Anterior cingulate cortex (tissue), 58 donors: ENCODE data around the gene JHY.
A peak's percentile ranks its signal among the peaks of the same experiment; 100 is the strongest.
"Not testable (repeated sequence)": the region's sequence is repeated elsewhere in the genome, so short reads cannot be mapped to it uniquely, and the experiment has no call there.

Source experiments
- DNase-seq, 58 donors: peaks; one replicate each; lab custom pipeline; 2025; lab: John Stamatoyannopoulos, UW

Gene JHY

DNA sequence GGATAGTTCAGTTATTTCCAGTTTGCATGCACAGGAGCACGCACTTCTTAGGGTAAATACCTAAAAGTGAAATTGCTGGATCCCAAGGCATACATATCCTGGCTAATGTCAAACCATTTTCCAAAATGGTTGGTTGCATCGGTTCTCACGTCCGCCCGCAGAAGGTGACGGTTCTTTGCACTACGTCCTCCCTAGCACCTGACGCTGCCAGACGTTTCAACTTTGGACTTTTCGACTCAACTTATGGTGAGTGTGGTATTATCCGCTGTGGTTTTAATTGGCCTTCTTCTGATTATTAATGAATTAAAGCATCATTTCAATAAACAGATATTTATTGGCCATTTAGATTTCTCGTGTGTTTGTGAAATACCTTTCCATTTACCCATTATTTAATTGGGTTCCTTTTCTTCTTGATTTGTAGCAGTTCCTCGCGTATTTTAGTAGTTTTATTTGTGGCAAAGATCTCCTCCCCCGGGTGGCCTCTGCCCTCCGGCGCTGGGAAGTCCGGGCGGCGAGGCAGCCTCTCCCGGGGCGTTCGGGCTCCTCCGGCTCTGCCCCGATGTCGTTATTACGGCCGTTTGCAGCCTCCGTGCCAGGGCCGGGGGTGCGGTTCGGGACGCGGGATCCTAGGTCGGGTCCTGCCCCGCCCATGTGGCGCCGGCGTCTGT, at the start of gene JHY:
TSS of gene JHY (plus strand) at position 571 of the 668 bp plus-strand sequence. CDS start 3,091 bp downstream, outside the sequence.
- DNase-seq, result peak in 2 of 58 donors; percentile 27 to 30

DNA sequence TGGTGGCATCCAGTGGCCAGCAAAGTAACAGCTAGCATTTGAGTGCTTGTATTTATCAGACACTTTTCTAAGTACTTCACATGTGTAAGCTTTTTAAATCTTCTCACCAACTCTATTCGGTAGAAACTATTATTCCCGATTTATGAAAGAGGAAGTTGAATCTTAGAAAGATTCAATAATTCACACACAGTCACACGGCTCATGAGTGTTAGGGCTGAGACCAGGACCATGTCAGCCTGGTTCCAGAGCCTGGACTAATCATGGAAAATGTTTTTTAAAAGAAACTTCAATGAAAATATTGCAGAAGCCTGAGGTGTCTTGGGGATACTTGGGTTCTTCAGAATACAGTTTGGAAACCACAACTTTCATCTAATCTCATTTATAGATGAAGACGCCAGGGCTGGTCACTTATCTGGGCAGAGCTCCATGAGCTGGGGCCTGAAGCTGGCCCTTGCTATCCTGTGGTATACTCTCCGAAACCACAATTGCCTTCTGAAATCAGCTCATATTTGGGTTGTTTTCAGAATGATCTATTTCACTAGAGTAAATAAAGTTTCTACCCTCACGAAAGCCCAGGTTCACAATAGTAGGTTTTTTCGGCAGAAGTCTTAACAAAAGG, 48.6 kb upstream of the JHY start:
- no peak for DNase-seq

DNA sequence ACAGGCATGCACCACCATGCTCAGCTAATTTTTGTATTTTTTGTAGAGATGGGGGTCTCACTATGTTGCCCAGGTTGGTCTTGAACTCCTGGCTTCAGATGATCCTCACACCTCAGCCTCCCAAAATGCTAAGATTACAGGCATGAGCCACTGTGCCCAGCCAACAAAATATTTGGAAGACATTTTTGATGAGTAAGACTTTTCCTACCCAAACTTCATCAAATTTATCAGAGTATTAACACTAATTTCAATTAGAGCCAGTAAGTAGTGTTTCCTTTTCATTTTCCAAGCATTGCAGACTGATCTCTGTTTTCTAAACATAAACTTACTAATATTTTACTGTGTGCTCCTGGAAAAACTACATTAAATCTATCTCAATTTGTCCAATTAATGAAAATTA, 45.6 kb upstream of the JHY start:
- no peak for DNase-seq

DNA sequence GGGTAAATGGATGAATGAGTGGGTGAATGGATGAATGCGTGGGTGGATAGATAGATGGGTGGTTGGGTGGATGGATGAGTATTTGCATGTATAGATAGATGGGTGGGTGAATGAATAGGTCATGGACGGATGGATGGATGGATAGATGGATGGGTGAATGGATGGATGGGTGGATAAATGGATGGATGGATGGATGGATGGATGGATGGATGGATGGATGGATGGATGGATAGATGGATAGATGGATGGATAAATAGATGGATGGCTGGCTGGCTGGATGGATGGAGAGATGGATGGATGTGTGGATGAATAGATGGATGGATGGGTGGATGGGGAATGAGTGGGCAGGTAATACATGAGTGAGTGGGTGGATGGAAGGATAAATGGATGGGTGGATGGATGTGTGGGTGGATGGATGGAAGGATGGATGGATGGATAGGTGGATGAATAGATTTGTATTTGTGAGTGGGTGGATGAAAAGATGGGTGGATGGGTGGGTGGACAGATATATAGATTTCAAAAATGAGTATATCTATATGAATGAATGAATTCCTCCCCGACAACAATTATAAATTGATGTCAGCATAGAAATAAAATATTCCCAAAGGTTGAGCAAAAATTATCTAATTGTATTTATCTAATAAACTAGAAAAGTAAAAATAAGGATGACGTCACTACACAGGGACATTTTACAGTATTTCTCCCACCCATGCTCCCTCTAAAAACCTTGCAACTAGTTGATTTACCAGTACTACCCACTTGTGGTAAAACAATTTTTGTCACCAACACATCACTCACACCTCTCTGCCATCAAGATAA, 44.8 kb upstream of the JHY start:
- DNase-seq, result no peak

DNA sequence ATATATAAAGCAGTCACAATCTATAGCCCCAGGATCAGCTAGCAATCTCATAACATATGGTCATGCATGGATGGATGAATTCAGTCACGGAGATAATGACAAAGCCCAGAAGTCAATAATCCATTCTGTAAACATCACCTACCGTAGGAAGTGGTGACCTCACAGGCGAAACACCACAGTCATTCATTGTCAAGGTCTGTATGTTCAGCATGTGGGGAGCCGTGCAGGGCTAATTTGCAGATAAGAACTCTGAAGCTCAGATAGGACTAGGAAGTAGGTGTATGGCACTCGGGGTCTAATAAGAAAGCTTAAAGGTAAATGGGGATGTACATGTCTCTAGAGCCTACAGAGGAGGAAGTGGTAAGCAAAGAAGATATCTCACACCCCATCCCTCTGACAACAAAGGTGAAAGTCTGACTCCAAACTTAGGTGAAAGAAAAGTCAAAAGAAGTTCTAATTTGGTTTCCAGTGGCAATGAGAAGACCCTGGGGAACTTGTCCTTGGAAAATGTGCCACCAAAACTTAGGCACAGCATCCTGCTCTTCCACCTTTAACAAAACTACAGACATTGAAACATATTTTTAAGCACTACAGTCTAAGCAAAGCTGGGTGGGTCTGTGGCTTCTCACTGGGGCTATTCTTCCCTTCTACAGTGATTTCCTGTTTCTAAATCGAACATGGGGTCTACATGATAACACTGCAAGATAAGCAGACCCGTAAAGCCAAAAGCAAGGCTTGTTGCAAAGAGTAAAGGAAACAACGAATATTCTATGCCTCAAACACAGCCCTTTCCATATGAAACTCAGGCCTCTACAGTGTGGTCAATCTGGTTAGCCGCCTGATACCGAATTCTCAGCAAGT, 39.0 kb upstream of the JHY start:
- DNase-seq, result no peak

DNA sequence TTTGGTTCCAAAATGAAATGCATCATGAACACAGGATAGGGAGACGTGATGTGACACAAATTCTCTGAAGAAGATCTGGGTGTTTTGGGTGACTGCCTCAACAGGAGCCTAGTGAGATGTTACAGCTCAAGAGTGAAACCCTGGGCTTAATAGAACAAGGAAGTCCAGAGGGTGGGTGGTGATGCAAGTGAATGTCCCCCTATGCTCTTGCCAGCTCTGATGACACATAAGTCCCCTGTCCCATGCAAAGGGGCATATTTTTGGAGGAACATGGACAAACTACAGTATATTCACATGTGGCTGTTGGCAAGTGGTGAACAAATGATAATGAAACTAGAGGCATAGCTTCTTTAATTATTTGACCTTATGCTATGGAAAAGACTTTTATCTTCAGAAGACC, 35.1 kb upstream of the JHY start:
- no peak for DNase-seq

DNA sequence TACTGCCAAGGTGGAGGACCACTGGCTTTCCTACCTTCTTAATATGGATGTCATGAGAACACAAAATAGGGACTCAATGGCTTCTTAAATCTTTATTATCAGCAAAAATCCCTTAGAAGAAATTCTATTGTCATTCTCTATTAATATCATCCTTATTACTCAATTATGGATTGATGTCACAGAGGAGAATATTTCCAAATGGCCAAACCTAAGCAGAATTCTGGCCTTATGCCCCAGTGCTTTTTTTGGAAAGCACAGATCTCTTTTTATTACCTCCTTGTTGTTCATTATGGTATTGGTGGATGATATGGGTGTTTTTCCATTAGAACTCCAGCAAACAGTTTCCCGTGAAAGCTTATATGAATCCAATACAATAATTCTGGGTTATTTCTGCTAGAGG, 34.4 kb upstream of the JHY start:
- DNase-seq, result no peak

GRCh38 chr11:122850076-122850631, 32.4 kb upstream of the JHY start:
- no peak for DNase-seq

GRCh38 chr11:122851366-122851966, 31.1 kb upstream of the JHY start:
- peak in 2 of 58 donors; percentile 9 for DNase-seq

- peak in 18 of 58 donors; percentile 2 to 58 (median 18) for DNase-seq
Observed at GRCh38 chr11:122852074-122852795, 30.3 kb upstream of the JHY start.

- DNase-seq, result no peak
Observed at GRCh38 chr11:122852796-122853160, 29.8 kb upstream of the JHY start.

GRCh38 chr11:122853261-122853660, 29.3 kb upstream of the JHY start:
- DNase-seq, result no peak

GRCh38 chr11:122853971-122854446, 28.6 kb upstream of the JHY start:
- peak in 24 of 58 donors; percentile 2 to 70 (median 13) for DNase-seq

DNA sequence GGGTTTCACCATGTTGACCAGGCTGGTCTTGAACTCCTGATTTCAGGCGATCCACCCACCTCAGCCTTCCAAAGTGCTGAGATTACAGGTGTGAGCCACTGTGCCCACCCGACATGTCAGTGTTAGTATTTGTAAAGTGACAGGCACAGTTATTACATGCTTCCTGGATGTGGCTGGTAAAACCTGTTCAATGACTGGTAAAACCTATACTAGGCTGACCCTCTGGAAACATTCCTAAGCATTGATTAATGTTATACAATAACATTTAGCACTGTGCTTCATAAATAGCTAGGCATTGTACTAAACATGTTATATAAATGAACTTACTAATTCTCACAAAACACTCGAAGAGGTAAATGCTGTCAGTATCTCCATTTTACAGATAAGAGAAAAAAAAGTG, 20.9 kb upstream of the JHY start:
- DNase-seq, result no peak

DNA sequence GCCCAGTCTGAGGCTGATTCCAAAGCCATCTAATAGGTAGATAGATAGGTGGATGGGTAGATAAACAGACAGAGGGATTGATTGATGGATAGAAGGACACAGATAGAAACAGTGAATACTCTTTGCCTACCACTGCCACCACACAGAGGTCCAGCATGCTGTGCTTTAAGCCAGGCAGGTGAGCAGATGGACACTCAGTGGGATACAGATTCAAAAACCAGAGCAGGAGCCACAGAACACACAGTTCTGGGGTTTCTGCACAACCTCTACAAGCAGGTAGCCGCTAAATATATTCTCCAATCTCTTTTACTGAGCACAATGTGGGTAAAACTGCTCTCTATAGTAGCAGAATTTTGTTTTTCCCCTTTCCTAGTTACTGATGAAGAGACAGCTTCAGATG, 20.5 kb upstream of the JHY start:
- DNase-seq, result no peak

DNA sequence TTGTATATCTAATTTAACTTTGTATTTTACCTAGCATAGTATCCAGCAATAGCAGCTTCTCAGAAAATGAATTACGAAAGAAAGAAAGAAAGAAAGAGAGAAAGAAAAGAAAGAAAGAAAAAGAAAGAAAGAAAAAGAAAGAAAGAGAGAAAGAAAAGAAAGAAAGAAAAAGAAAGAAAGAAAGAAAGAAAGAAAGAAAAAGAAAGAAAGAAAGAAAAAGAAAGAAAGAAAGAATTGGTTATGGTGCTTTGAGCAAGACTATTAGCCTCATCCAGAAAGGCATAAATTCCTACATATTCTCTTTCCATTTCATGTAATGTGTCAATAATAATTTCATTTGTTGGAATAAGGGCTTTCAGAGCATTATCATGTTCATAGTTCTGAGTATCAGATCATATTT, 19.4 kb upstream of the JHY start:
- not testable (repeated sequence) for DNase-seq

DNA sequence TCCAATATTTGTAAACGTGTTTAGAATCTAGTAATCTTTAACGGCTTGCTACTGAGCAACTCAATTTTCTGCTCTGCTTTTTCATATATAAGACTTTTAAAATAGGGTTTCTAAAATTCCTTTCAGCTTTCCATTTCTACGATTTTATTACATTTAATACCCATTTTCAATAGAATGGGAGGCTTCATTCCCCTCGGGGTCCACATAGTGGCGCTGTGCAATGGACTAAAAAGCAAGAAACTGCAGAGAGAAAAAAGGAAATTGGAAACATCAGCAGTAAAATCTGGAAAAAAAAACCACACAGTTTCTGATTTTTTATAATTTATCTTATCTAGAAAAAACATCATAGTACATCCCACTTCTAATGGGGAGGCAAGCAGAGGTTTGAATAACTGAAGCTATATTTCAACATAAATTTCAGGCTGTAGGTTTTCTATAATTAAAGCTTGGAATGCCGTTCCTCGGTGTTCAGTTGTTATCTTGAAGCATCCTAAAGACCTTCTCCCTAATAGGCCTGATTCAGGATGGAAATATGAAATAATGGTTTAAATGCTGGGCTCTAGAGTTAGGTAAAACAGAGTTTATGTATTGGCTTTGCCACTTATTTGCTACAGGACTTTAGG, 18.7 kb upstream of the JHY start:
- peak in 14 of 58 donors; percentile 0 to 45 (median 17) for DNase-seq

DNA sequence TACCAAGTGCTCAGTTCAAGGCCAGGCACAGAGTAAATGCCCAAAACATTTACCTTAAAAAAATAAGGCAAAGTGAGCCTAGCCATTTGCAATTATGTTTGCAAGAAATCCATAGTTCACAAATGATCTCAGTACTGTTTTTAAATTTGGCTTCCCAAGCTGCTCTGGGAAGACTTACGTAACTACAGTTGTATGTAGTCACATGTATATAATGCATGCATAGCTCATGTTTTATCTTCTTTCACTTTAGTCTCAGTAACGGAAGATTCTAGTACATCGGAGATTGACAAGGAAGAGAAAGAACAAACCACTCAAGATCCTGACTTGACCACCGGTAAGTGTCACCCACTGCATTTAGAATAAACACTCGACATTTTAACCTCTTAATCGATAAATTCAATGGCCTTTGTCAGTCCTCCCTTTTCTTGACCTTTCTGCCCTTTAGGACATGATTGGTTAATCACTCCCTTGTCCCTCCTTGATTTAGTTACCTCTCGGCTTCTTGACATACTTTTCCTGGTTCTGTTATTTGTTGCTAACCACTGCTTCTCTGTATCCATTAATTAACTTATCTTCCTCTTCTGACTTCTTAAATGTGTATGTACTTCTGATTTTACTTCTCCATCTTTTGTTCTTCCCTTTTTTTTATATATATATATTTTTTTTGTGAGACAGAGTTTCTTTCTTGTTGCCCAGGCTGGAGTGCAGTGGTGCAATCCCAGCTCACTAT, 18.0 kb upstream of the JHY start:
- no peak for DNase-seq
